A549 treated with CORT108297 at 1 μM for 4 hours (cell line): ENCODE results near the gene KIAA1143. TPM values are rescaled to one million over a fixed set of nuclear protein-coding genes. Genes with fewer than 3 reads are reported as not detected.

Experiments
- total RNA-seq: library from RNA; stranded (reverse); fragments of 200-300 nt; extraction: Qiagen RNA extraction; gene quantifications from 5 replicates; pipeline ENCODE4 v1.2.3, GENCODE V29; 2022

KIAA1143 gene
- 11.1 to 15.6 TPM (median 14.7 TPM) in 5 replicates for total RNA-seq

DNA sequence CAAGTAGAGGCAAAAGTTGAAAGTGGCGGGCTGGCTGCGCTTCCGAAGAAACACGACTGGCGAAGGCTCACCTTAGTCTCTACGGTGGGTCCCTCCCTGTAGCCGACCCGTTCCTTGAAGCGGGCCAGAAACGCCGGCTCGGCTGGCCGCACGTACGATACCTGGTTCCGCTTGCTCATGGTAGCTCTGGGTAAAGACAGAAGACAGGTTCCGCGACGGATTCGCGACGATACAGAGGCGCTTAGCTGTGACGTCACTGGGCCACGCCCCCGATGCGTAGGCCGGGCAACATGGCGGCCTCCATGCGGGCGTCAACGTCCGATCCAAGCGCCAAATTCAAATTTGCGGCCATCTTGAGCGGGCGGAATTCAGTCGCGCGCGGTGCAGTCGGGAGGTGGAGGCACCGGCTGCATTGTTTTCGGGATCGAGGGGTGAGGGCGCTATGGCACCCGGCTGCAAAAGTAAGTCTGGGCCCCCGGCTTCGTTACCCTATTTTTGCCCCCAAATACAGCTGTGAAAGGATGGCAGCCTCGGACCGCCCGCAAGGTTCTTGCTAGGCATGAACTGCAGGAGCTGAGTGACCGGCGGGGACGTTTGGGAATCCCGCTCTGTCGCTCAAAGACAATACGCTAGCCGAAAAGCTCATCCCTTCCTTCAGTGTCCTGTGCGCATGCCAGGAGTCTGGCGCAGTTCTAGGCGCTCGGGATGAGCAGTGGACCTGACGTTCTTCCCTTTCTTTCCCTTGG lies at the start of gene KIAA1143, which contains the start of gene KIF15:
Gene KIAA1143, minus strand, starts transcription at position 196 of the 746 bp plus-strand sequence. Its CDS starts 17 bp downstream, at position 179.
Gene KIF15, plus strand, starts transcription at position 371 of the 746 bp plus-strand sequence. Its CDS starts 72 bp downstream, at position 443.

DNA sequence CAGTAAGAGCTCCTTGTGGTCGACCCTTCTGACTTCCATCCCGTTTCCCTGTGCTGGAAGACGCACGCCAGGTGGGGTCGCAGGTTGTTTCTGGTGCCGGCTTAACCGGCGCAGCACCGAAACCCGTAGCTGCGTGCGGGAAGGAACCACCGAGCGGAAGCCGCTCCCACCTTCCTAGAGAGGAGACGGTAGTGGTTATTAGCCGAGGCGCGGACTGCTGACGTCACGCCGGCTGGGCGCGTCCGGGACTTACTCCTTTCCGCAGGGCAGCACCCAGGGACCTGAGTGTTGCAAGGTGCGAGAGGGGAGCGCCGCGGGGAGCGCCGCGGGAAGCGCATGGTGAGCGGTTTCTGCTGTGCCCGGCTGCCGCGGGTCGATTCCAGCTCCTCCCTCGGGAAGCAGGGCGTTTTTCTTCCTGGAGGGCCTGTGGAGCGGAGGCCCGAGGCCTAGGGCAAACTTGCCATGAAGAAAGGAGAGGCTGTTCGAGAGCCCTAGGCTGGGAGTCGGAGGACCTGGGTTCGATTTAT lies 32.0 kb downstream of the KIAA1143 start, which contains the start of gene ZNF501:
Gene ZNF501, plus strand, starts transcription at position 252 of the 527 bp plus-strand sequence. CDS start 4,787 bp downstream, outside the sequence.

DNA sequence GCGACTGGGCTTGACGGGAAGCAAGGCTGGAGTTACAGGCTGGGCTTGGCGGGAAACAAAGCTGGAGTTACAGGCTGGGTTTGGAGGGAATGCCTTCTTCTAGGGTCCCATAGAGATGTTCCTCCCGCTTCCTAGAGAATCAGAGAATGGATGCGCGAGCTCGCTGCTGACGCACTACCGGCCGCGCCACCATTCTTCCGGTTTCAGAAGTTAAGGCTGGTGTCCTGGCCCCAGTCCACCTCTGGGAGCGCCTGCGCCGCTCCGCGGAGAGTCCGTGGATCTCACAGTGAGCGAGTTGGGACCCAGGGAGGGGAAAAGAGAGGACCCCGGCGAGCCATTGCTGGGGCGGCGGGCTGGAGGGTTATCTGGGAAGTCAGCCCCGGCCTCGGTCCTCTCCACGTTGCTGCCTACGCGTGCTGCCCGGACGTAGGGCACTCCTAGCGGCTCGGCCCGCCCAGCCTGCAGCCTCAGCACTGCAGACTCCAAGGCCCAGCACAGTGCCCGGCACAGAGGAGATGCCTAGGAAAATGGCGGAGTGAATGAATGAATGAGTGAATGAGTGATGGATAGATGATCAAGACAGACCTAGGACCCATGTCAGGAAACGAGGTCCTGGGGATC lies 48.9 kb downstream of the KIAA1143 start, which contains the start of gene ZNF502:
Gene ZNF502, plus strand, starts transcription at position 206 of the 621 bp plus-strand sequence. CDS start 7,602 bp downstream, outside the sequence.

Other genes starting within 250 kb of the KIAA1143 start
- gene ZKSCAN7, start 206.4 kb downstream of the KIAA1143 start, total RNA-seq = not detected in 5 replicates
- gene ZNF660, start 176.7 kb downstream of the KIAA1143 start, total RNA-seq = not detected in 5 replicates
- gene ZNF197, start 136.6 kb downstream of the KIAA1143 start, total RNA-seq = 1.2 to 2.0 TPM (median 1.8 TPM) in 5 replicates
- 4.5 to 6.0 TPM (median 5.4 TPM) in 5 replicates for gene ZNF35, start 112.9 kb downstream of the KIAA1143 start, total RNA-seq
- gene ZNF502, start 49.0 kb downstream of the KIAA1143 start, total RNA-seq = 1.2 to 2.2 TPM (median 1.5 TPM) in 5 replicates
- gene ZNF501, start 32.0 kb downstream of the KIAA1143 start, total RNA-seq = not detected in 5 replicates
- 7.3 to 13.8 TPM (median 8.1 TPM) in 5 replicates for gene KIF15, start 175 bp upstream of the KIAA1143 start, total RNA-seq
- gene TMEM42, start 100.3 kb upstream of the KIAA1143 start, total RNA-seq = 6.7 to 11.9 TPM (median 10.4 TPM) in 5 replicates
- gene TGM4, start 113.0 kb upstream of the KIAA1143 start, total RNA-seq = 0.03 to 0.10 TPM (median 0.04 TPM) in 5 replicates
- 37.8 to 40.0 TPM (median 39.3 TPM) in 5 replicates for gene ZDHHC3, start 214.6 kb upstream of the KIAA1143 start, total RNA-seq
- 44.5 to 54.2 TPM (median 47.4 TPM) in 5 replicates for gene EXOSC7, start 214.6 kb upstream of the KIAA1143 start, total RNA-seq